Measurements from ENCODE around the gene TMEM141.

DNA sequence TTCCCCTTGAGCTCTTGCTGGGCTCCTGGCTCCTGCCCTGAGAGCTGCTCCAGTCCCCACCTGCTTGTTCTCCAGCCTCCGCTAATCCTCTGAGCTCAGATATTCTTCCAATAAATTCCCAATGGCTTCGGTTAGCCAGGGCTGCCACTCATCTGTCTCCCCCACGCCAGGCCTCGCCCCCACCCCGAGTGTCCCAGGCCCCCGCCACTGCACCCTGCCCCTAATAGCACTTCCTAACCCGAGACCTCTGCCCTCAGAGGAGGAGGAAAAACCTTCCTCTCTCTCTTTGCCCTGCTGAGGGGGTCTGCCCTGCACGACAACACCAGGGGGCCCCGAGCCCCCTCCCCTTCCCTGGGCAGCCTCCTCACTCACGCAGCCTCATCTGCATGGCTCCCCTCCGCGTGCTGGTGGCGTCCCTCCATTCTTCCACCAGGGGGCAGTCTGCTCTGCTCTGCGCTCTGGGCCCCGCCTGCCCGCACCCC, 21.4 kb upstream of the TMEM141 start:
- TF ChIP-seq, protein P1, sequence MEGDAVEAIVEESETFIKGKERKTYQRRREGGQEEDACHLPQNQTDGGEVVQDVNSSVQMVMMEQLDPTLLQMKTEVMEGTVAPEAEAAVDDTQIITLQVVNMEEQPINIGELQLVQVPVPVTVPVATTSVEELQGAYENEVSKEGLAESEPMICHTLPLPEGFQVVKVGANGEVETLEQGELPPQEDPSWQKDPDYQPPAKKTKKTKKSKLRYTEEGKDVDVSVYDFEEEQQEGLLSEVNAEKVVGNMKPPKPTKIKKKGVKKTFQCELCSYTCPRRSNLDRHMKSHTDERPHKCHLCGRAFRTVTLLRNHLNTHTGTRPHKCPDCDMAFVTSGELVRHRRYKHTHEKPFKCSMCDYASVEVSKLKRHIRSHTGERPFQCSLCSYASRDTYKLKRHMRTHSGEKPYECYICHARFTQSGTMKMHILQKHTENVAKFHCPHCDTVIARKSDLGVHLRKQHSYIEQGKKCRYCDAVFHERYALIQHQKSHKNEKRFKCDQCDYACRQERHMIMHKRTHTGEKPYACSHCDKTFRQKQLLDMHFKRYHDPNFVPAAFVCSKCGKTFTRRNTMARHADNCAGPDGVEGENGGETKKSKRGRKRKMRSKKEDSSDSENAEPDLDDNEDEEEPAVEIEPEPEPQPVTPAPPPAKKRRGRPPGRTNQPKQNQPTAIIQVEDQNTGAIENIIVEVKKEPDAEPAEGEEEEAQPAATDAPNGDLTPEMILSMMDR (conservative IDR thresholded peaks at IDR 0.05), result no peak; the same call in 1 of the 2 replicates
- TF ChIP-seq ZFX (IDR thresholded peaks at IDR 0.05), result no peak
